GM19351 (cell line): ENCODE data around the gene NPHP3.

ENCODE experiments used
- ATAC-seq: cut with Tn5 transposase; IDR thresholded peaks from one replicate; pipeline ENCODE4 v1.9.1; 2021; ENCODE audit warnings: mild to moderate bottlenecking, moderate library complexity; ENCODE audit not compliant: unreplicated experiment

The NPHP3 gene

DNA sequence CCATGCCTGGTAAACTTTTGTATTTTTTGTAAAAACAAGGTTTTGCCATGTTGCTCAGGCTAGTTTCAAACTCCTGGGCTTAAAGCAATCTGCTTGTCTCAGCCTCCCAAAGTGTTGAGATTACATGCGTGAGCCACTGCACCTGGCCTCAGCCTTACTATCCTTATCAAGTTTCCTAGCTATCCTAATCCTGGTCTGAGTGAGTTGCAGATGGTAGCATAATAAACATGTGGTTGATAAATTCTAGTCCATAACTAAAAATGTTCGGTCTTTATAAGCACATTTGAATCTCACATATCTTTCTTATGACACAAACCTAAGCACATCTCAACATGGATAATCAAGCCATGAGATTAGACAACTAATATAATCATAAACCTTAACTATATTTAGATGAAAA, 18.5 kb downstream of the NPHP3 start:
- no peak for ATAC-seq

DNA sequence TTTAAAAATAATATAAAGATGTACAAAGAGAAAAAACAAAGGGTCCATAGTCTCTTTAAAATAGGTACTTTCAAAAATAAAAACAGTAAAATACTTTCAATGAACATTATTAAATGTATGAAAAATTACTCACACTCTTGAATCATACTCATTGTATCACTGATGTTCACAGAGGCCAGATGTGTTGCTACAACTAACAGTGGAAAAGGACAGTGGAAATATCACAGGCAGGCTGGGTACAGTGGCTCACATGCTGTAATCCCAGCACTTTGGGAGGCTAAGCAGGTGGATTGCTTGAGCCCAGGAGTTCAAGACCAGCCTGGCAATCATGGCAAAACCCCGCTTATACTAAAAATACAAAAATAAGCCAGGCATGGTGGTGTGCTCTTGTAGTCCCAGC, 26.8 kb downstream of the NPHP3 start:
- ATAC-seq: no peak

- ATAC-seq: no peak
Observed at GRCh38 chr3:132694991-132695390, 27.2 kb downstream of the NPHP3 start.

DNA sequence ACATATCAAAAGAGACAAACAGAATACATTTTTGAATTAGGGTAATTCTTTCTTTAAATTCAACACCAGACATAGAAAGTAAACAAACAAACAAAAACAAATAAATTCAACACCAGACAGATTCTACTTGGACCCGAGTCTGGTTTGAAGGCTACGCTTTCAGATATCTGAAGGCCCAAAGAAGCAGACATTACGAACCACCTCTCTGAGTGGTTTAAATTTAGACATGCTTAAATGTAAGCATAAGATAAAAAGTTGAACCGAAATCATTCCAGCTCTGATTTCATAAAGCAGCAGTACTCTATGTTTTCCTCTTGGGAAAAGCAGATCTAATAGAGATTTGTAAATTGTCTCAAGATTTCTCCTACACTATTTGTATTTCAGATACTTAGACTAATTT, 32.2 kb downstream of the NPHP3 start:
- ATAC-seq: no peak

- ATAC-seq: no peak
Observed at GRCh38 chr3:132682201-132682600, 40.0 kb downstream of the NPHP3 start.

GRCh38 chr3:132681421-132681820, 40.8 kb downstream of the NPHP3 start:
- no peak for ATAC-seq

DNA sequence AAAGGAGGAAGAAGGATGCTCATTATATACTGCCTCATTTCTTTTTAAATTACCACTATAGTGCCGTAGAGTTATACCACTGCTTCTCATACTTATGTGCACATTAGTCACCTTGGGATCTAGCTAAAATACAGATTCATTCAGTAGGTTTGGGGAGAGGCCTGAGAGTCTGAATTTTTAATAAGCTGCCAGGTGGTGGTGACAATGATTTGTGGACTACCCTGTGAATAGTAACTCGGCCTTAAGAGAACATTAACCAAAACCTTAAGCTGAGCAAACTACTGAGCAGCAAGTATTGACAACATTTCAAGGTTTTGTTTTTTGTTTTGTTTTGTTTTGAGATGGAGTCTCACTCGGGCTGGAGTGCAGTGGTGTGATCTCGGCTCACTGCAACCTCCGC, 42.3 kb downstream of the NPHP3 start:
- ATAC-seq: no peak

DNA sequence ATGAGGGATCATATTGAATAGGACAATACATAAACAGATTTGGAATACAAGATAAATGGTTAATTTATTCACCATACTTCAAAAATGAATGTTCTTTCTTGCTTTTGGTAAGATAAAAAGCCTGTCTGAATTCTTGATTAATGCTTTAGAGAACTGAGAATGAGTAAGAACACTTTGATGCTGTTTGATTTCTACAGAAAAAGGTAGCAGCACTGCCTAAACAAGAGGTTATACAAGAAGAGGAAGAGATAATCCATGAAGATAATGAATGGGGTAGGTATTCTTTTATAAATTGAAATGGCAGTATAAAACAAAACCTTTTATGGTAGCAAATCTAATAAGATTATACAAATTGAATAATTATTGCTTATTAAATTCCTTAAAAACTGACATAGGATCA, 46.8 kb downstream of the NPHP3 start:
- no peak for ATAC-seq

GRCh38 chr3:132669256-132669777, 52.9 kb downstream of the NPHP3 start:
- ATAC-seq: no peak

DNA sequence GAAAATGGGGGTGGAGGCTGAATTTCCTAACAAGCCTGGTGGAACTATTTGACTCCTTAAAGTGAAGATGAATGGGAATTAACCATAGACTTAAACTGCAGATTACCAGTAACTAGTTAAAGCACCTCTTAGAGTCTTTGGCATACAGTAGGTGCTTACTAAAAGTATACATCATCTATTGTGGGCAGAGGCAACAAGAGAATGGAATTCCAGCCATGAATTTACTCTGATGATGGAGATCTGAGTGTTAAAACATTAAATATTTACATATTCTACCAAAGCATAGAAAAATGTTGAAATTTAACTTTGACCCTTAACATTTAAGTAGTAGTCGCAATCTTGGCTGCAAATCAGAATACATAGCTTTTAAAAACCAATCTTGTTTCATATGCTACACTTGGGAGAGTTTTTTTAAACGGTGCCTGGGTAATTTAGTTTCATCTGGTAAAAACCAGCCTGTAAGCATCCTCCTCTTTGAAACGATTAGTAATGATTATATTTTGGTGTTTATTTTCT, 56.9 kb downstream of the NPHP3 start:
- ATAC-seq: no peak

GRCh38 chr3:132662212-132662611, 60.0 kb downstream of the NPHP3 start:
- no peak for ATAC-seq

- no peak for ATAC-seq
Observed at GRCh38 chr3:132661101-132661500, 61.1 kb downstream of the NPHP3 start.

DNA sequence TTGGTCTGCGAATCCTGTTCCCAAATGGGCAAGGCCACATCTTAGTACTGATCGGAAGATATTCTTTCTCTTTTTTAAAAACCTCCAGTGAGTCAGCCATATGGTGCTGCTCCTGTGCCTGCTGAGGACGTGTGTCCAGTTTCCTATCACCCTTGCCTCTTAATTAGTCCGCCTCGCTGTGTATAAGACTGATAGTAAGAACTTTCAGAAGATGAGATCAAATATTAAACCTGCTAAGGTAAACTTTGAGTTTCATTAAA, 61.5 kb downstream of the NPHP3 start:
- ATAC-seq: peak; percentile 15

GRCh38 chr3:132660052-132660810, 62.0 kb downstream of the NPHP3 start, which contains the start of gene UBA5:
UBA5 (plus strand) TSS chr3:132660329; CDS start chr3:132660538, 209 bp downstream.
- ATAC-seq: peak; percentile 70

DNA sequence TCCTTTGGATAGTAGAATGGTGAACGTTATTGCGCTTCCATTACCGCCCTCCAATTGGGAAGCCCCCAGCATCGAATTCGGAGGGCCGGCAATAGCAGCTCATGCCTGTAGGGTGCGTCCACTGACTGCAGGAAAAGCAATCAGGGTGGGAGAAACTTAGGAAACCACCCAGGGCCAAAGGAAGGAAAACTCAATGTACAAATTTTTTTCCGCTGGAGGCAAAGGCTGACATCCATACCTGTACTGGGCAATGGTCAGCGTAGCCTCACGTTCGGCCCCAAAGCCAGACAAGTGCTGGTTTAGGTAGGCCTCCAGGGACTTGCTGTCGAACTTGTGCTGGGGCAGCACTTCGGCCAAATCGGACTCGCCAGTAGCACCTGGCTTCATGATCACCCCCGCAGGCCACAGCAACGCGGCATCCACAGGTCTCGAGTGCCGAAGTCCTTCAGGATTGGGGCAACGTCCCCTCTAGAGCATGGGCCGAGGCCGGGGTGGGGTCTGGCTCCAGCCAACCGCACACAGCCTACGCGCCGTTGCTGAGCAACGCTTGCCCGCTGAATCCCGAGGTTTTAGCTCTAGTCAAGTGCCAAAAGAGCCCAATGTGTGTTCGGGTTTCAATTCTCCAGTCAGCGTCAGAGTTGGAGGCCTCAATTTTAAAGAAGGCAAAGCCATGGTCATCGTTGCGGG, 62.7 kb downstream of the NPHP3 start, which contains the start of gene ACAD11:
TSS of gene ACAD11 (minus strand) at position 445 of the 687 bp plus-strand sequence. CDS start at position 387, 58 bp downstream.
- peak; percentile 56 for ATAC-seq

GRCh38 chr3:132659000-132659364, 63.2 kb downstream of the NPHP3 start:
- ATAC-seq: no peak

- ATAC-seq: no peak
Observed at GRCh38 chr3:132657869-132658747, 64.1 kb downstream of the NPHP3 start.

DNA sequence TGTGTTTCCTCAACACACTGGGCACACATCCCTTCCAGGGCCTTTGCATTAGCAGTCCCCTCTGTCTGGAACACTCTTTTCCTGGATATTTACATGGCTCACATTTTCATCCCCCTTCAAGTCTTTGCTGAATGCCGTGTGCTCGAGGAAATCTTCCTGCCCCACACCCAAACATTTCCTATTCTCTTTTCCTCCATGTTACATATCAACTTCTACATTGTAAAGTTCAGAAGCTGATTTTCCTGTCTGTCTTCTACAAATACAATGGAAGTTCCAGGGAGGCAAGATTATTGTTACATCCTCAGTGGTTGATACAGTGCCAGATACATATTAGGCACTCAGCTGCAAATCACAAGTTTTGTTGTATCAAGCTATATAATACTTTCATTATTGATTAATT, 66.7 kb downstream of the NPHP3 start:
- ATAC-seq: no peak

GRCh38 chr3:132654721-132655120, 67.5 kb downstream of the NPHP3 start:
- no peak for ATAC-seq

- ATAC-seq: no peak
Observed at GRCh38 chr3:132654190-132654589, 68.0 kb downstream of the NPHP3 start.

DNA sequence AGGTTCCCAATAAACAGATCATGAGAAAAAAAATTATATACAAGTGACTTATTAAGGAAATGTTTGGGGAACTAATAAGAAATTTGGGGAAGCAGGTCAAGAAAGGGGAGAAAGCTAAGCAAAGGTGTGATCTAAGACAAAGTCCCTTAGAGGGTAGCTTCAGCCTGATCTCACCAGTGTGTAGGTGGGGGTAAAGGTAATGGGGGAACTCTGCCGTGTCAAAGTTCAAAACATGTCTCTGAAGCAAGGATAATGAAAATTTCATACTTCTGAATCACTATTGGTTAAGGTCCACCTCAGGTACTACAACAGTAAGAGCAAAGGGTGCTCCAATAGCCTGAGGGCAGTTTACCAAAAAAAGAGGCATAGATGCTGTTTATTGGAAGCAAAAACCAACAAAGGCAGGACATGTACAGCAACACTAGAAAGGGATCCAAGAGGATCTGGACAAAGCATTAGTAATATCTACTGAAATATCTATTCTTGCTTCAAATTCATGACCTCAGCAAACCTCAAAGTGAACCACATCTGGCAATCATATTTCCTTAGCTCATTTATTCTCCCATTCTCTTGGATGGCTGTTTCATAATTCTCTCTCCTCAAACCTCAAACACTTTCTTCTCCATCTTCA, 69.5 kb downstream of the NPHP3 start:
- no peak for ATAC-seq
